Stimulated activated CD4-positive, alpha-beta T cell treated with anti-CD3 and anti-CD28 coated beads, TNF-alpha, amount 100 ng/mL, for 4 hours (primary cell): ENCODE data around the gene LGALS13.

Experiments
- DNase-seq, 3 experiments: peaks; one replicate each; pipeline ENCODE4 v3.0.0-alpha.2; 2020; ENCODE audit warnings: low read depth in 3 of 3

LGALS13 gene, protein sequence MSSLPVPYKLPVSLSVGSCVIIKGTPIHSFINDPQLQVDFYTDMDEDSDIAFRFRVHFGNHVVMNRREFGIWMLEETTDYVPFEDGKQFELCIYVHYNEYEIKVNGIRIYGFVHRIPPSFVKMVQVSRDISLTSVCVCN

DNA sequence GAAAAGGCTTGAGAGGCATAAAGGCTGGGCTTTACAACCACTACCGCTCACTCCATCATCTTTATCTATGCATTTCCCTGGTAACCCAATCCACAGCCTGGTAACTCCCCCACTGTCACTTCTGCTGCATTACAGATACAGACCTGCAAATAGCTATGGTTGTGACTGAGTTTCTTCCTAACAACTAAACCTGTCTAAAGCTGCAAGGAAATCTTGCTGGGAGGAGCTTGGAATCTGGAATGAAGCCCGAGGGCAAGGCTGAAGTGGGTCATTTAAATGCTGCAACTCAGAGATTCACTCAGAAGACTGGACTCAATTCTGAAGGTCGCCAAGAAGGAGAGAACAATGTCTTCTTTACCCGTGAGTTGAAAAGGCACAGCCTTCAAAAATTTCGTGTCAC is at the start of gene LGALS13:
TSS of gene LGALS13 (plus strand) at position 301 of the 400 bp plus-strand sequence. CDS start at position 346, 45 bp downstream.
- DNase-seq = no peak

DNA sequence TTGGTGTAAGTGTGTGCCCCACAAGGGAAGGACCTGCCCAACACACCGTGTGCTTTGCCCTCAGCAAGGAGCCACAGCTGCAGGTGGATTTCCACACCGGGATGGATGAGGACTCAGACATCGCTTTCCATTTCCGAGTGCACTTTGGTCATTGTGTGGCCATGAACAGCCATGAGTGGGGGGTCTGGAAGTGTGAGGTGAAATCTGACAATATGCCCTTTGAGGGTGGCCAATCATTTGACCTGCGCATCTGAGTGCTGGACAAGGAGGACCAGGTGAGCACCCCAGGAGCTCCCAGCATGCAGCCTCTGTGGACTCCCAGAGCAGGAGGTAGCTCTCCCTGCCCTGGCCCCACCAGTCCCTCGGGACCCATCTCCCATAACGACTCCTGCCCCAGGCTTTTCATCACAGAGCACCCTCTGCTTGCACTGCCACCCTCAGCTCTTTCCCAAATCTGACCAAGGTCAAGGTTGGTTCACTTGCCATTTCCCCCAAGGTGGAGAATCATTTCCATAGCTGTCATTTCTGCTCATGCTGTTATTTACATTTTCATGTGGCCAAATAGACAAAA is 49.2 kb upstream of the LGALS13 start:
- no peak for DNase-seq

DNA sequence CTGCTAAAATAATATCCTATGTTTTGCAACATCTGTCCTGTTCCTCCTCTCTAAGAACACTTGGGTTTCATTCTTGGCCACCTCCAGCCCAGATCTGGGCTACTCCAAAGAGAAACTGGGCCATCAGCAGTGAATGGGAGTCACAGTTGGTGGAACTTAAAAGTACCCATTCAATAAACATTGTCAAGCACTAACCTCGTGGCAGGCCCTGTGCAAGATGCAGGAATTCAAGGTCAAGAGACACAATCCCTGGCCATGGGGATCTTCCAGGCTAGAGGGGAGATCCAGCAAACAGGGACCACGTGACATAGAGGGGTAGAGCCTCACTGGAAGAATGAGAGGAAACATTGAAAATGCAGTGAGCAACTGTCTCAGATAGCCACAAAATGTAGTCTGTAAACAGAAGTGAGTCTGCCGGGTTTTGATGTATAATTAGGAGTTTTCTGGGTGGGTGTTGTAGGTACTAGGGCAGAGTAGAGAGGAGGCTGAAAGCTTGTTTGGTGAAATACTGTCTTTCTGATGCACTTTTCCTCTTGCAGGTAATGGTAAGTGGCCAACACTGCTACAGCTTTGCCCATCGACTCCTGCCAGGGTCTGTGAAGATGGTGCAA is 47.5 kb upstream of the LGALS13 start:
- DNase-seq = no peak

DNA sequence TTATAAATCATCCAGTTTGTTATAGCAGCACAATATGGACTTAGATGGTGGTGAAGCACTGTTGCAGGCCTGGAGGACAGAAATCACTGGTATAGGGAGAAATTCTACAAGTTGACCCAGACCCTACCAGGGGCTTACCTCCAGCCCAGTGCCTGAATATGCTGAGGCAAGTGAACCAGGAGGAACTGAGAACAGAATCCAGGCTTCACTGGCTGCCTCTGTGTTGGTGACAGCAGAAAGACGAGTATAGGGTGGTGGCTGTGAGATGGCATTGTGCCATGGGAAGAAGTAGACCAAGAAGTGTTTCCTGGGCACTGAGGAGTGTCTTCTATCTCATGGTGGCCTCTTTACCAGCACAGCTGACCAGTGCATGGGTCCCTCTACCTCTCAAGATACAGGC is 46.4 kb upstream of the LGALS13 start:
- no peak for DNase-seq

DNA sequence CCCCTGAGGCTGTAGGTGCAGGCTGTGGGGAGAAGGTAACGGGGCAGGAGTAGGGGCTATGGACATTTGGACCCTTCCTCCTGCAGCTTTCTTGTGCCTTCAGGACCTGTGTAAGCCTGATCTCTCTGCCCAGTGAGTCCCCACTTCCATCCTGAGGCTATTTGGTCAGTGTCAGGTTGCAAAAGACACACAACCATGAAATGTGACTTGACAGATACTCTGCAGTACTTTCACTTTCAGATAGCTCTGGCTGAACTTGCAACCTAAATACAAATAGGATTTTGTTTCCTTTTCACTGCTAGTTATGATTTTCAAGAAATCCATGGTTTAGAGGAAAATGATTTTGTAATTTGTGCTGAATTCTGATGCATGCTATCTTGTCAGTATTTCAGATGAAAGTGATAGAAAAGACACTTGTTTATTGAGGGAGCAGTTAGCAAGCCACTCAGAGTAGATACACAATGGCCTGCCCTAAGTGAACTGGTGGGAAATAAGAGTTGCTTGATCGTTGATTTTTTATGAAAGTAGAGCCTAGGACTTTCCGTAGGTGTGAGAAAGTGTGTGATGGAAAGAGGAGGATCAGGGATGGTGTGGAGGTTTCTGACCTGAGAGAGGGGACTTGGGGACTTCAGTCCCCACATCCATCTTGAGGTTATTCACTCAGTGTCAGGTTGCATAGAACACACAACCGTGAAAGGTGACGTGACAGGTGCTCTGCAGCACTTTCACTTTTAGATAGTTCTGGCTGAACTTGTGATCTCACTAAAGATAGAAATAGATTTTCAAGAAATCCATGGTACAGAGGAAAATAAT is 44.3 kb upstream of the LGALS13 start:
- no peak for DNase-seq

DNA sequence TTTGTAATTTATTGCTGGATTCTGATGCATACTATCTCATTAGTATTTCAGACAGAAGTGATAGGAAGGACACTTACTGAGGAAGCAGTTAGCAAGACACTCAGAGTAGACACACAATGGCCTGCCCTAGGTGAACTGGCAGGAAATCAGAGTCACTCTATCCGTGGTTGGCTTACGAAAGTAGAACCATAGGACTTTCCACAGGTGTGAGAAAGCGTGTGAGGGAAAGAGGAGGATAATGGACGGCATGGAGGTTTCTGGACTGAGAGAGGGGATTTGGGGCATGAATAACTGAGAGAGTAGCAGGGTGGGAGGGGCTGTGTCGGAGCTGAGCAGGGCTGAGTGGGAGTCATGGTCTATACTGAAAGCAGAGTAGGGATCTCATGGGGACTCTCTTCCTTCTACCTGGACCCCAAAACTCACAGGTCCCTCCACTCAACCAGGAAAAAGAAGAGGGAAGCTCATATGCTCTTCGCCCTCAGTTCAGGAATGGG is 43.7 kb upstream of the LGALS13 start:
- DNase-seq = no peak

DNA sequence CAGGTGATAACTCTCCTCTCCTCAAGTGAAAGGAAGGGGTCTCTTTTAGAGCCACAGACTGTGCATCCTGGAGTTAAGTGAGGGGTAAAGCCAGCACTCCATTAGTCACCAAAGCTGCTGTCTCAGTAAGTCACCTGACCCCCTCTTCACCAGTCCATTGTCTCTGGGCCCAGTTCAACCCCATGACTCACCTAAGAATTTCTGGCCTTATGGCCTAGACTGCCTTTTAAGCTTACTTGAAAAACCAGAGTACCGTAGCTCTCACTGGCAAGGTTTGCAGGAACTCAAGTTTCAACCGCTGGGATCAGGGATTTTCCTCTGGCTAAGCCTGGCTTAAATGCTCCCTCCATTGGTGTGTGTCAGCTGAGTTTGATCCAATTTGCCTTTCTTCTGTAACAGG is 38.9 kb upstream of the LGALS13 start:
- DNase-seq = no peak

DNA sequence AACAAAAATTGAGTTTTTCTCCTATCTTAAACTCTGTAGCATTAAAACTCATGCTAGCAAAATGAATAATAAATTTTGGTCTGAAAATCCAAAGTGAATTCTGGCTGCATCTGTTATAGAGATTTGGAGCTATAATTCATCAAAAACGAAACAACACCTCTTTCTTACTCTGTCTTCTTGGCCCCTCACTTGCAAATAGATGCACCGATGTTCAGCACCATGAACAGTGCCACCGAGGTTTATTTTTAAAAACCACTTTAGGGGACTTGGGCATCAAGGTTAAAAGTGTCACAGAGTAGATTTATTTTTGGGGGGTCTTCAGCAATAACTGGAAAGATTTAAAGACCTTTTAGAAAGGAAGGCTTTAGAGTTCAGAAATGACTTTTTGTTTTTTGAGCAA is 36.3 kb upstream of the LGALS13 start:
- no peak for DNase-seq

DNA sequence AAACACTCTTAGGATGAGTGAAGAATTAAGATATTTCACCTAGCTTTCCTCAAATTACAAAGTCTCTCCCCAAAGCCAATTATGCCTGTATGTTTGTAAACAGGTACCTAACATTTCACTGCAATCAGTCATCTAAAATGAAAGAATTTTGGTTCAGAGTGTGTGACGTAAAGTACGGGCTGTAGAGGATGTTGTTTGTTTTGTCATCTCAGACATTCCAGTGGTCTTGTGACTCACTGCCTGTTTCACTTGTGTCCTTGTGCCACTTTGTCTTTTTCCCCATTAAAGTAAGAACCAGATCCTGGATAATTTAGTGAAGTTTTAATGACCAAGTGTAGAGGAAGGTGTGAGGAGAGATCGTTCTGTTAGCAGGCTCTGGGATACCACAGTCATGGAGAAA is 33.7 kb upstream of the LGALS13 start:
- no peak for DNase-seq

DNA sequence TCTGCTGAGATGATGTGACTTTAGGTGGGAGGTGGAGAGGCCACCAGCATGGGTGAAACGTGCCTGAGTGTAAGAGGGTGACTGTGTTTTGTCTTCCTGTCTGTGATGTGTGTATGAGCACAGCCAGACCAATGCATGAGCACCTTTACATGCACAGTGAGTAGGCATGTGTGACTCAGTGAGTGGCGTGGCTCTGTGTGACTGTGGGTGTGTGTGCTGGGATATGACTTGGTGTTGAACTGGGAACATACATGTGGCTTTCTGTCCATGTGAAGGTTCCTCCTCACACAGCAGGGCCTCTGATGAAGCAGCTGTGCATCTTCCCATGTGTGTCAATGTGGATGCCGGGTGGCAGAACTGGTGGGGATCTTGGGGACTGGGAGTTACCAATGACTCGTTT is 19.9 kb upstream of the LGALS13 start:
- DNase-seq = no peak

DNA sequence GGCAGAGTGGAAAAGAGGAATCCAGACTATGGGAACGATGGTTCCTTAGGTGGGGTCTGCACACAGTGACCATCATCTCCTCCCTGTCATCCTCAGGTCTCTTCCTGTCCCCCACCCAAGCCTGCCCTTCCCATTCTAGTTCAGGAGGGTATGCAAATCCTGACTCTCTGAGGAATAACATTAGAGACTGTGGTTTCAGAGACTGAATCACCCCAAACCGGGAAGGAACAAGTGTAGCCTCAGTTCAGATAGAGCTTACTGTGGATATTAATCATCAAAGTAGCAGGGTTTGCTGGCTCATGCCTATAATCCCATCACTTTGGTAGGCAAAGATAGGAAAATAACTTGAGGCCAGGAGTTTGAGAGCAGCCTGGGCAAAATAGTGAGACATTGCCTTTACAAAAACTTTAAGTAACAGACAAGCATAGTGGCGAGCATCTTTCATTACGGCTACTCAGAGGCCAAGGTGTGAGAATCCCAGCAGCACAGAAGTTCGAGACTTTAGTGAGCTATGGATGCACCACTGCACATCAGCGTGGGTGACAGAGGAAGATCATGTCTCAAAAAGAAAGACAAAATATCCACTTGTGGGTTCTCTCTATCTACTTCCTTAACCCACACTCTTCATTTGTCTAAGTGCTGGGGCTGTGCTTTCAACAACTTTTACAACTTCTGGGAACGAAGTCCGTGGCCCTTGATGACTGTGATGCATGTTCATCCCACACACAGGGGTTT is 19.3 kb upstream of the LGALS13 start:
- DNase-seq = no peak

DNA sequence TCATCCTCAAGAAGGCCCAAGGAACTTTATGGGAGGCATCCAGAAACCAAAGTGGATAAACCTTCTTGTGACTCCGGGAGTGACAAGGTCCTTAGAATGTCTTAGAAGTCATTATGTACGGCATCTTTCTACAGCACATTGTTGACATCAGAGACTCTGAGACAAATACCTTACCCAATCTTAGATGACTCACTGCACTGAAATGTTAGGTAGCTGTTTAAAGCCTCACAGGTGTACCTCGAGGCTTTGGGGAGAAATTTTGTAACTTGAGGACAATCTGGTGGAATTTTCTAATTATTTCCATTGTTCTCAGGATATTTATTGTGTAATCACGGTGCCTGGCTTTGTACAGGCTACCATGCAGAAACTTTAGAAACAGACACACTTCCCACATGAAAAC is 14.8 kb upstream of the LGALS13 start:
- DNase-seq = no peak

DNA sequence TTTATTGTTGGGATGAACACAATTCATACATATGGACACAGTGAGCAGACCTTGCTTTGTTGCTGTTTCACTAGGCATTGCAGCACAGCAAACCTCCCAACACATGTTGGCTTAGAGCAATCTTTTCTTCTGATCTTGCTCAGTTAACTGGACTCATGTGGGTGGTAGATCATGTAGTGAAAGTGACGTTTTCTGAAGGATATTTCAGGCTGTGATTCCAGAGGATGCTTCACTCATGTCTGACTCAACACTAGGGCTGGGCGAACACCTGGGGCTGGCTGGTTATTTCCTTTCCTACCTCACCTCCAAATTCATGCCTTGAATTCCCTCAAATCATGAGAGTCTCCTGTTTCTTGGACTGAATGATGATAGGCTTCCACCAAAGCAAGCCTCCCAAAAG is 14.3 kb upstream of the LGALS13 start:
- no peak for DNase-seq

DNA sequence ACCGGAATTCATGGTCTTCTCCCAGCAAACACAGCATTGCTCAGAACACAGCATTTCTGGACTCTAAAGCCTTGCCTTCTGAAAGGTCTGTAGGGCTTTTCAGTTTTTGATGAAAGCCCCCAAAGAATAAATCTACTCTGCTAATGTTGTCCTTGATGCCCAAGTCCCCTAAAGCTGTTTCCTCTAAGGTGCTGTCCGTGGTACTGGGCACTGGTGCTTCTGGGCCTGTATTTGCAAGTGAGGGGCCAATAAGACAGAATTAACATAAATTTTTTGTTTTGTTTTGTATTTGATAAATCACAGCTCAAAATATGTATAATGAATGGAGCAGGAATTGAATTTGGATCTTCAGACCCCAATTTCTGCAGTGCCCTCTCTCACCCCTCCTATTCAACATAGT is 12.1 kb upstream of the LGALS13 start:
- DNase-seq = no peak

DNA sequence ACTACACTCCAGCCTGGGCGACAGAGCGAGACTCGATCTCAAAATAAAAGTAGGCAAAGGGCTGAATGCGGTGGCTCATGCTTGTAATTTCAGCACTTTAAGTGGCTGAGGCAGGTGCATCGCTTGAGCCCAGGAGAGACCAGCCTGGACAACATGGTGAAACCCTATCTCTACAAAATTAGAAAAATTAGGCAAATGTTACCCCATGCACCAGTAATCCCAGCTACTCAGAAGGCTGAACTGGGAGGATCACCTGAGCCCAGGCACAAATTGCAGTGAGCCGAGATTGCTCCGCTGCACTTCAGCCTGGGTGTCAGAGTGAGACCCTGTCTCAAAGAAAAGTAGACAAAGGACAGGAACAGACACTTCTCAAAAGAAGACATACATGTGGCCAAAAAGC is 9.9 kb upstream of the LGALS13 start:
- DNase-seq = no peak

DNA sequence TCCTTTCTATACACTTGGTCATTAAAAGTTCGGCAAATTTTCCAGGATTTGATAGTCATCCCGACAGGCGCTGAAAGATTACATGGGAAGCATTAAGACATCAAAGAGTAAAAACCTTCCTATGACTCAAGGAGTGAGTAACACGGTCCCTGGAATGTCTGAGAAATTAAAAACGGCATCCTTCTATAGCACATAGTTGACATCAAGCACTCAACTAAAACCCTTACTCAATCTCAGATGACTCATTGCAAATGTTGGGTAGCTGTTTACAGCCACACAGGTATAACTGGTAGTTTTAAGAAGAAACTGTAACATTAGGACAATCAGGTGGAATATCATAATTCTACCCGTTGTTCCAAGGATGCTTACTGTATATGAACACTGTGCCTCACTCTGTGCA is 6.4 kb upstream of the LGALS13 start:
- DNase-seq = no peak

DNA sequence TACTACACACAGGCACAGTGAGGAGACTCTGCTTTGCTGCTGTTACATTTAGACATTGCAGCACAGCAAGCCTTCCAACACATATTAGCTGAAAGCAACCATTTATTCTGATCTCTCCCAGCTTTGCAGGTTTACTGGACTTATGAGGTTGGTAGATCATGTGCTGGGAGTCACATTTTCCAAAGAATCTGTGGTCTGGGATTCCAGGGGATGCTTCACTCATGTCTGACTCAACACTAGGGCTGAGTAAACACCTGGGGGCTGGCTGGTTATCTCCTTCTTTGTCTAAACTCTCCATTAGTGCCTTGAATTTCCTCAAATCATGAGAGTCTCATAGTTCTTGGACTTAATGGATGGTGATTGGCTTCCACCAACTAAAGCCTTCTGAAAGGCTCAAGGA is 5.4 kb upstream of the LGALS13 start:
- DNase-seq = no peak

DNA sequence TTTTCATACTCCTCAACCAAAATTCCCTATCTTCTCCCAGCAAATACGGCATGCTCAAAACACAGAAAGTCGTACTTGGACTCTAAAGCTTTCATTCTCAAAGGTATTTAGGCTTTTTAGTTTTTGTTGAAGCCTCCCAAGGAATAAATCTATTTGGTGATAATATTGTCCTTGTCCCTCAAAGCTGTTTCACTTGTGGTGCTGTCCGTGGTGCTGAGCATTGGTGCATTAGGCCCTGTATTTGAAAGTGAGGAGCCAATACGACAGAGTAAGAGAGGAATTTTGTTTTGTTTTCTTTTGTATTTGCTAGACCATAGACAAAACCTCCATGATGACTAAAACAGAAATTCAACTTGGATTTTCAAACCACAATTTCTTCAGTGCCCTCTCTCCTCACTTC is 3.2 kb upstream of the LGALS13 start:
- DNase-seq = no peak

DNA sequence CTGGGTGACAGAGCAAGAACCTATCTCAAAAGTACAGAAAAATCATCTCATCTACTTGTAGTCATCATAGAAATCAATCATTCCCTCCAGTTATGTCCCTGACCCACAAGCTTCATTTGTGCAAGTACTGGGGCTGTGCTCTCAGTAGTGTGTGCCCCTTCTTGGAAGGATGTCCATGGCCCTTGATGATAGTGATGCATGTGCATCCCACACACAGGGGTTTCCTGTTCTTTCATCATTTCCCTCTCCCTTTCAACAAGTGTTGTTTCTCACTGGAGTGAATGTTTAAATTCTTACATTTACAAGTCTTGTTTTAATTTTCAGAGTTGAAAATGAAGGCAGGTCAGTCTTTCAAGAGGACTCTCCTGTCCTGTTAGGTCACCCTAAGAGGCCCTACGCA is 1.5 kb downstream of the LGALS13 start:
- no peak for DNase-seq

DNA sequence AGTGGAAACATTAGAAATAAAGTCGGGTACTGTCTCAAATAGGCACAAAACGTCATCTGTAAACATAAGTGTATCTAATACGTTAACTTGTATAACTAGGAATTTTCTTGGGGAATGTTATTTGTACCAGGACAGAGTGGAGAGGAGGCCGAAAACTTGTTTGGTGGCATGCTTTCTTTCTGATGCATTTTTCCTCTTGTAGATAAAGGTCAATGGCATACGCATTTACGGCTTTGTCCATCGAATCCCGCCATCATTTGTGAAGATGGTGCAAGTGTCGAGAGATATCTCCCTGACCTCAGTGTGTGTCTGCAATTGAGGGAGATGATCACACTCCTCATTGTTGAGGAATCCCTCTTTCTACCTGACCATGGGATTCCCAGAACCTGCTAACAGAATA is 4.7 kb downstream of the LGALS13 start:
- no peak for DNase-seq

DNA sequence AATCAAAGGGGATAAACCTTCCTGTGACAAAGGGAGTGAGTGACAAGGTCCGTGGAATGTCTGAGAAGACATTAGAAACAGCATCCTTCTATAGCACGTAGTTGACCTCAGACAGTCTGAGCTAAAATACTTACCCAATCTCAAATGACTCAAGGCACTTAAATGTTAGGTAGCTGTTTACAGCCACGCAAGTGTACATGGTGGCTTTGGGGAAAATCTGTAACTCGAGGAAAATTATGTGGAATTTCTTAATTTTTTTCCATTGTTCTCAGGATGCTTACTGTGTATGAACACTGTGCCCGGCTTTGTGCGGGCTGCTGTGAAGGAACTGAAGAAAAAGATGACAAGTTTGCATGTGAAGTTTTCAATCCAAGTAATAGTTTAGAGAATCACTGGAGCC is 5.2 kb downstream of the LGALS13 start:
- DNase-seq = no peak

DNA sequence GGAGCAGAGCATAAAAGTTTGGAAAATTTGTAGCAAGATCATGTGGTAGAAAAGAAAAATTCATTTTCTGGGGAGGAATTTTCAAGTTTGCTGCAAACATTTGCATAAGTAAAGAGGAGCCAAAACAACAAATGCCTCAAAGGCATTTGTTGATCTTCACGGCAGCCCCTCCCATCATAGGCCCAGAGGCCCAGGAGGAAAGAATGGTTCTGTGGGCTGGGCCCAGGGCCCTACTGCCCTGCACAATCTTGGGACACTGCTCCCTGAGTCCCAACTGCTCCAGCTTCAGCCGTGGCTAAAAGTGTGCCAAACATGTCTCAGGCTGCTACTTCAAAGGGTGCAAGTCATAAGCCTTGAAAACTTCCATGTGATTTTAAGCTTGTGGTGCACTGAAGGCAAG is 11.3 kb downstream of the LGALS13 start:
- no peak for DNase-seq
